Measurements from ENCODE around the gene CXXC4. TPM values are rescaled to one million over a fixed set of nuclear protein-coding genes. Genes with fewer than 3 reads are reported as not detected.

Gene CXXC4
- polyA plus RNA-seq, 2 of the 4 experiments (the other 2 are of a cell fraction), result 0.03 to 0.93 TPM

DNA sequence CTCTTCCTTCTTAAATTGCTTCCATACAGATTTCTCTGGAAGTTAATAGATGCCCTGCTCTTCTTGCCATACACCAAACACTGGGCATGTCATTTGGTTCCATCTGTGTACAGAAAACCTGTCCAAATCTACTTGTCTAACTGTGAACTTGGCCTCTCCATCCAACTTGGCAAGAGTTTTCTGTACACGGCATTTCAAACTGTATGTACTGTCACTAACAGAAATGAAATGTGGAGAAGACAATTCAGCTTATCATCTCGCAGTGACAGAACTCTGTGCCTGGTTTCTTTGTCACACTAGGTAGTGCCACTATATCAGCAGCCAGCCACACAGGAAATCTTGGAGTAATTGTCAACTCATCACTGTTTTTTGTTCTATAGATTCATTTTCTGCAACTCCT is 58.2 kb downstream of the CXXC4 start:
- FAIRE-seq (no peak), ATAC-seq (no peak), DNase-seq (ENCODE audit: low read depth in 1 of 2, low spot score in 1 of 2) (no peak)
- CTCF ChIA-PET, result no interaction called here
- no peaks in the 10 kb centered on the region for H3K4me1 ChIP-seq
- H3K27ac ChIP-seq, result no peak overlapping the region
- H3K4me3 ChIP-seq, result no peak overlapping the region
- WGBS (ENCODE audit: missing lambda C conversion rate), result 52% methylated on average over 2 of the region's 2 CpGs
- no peak overlapping the region for H3K4me2 ChIP-seq
- no peaks in the 10 kb centered on the region for H3K9me3 ChIP-seq
- TF ChIP-seq CBX8 (IDR thresholded peaks at IDR 0.05) (no peak), POLR2A (IDR thresholded peaks at IDR 0.05; ENCODE audit: low read length) (no peak), MAZ (IDR thresholded peaks at IDR 0.05; ENCODE audit: borderline replicate concordance, low read depth, low read length) (no peak), BHLHE40 (IDR thresholded peaks at IDR 0.05; ENCODE audit: low read depth, low read length) (no peak), RFX5 (IDR thresholded peaks at IDR 0.05) (no peak), ESRRA (IDR thresholded peaks at IDR 0.05; ENCODE audit: borderline replicate concordance, low read length) (no peak), TFCP2L1 (CRISPR knock-in tag; IDR thresholded peaks at IDR 0.05) (no peak), EHMT2 (IDR thresholded peaks at IDR 0.05; ENCODE audit: low read depth) (no peak), ZSCAN20 (CRISPR knock-in tag; IDR thresholded peaks at IDR 0.05) (no peak), PHF8 (IDR thresholded peaks at IDR 0.05; ENCODE audit: borderline replicate concordance, low read depth) (no peak)
- TF ChIP-seq, protein P1, sequence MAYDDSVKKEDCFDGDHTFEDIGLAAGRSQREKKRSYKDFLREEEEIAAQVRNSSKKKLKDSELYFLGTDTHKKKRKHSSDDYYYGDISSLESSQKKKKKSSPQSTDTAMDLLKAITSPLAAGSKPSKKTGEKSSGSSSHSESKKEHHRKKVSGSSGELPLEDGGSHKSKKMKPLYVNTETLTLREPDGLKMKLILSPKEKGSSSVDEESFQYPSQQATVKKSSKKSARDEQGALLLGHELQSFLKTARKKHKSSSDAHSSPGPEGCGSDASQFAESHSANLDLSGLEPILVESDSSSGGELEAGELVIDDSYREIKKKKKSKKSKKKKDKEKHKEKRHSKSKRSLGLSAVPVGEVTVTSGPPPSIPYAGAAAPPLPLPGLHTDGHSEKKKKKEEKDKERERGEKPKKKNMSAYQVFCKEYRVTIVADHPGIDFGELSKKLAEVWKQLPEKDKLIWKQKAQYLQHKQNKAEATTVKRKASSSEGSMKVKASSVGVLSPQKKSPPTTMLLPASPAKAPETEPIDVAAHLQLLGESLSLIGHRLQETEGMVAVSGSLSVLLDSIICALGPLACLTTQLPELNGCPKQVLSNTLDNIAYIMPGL (CRISPR knock-in tag; IDR thresholded peaks at IDR 0.05; ENCODE audit: borderline replicate concordance), result no peak
- TF ChIP-seq, protein P2, sequence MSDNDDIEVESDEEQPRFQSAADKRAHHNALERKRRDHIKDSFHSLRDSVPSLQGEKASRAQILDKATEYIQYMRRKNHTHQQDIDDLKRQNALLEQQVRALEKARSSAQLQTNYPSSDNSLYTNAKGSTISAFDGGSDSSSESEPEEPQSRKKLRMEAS (IDR thresholded peaks at IDR 0.05), result no peak
- TF ChIP-seq, protein P3, sequence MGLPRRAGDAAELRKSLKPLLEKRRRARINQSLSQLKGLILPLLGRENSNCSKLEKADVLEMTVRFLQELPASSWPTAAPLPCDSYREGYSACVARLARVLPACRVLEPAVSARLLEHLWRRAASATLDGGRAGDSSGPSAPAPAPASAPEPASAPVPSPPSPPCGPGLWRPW (IDR thresholded peaks at IDR 0.05), result no peak
- POLR2A ChIA-PET, result no interaction called here

DNA sequence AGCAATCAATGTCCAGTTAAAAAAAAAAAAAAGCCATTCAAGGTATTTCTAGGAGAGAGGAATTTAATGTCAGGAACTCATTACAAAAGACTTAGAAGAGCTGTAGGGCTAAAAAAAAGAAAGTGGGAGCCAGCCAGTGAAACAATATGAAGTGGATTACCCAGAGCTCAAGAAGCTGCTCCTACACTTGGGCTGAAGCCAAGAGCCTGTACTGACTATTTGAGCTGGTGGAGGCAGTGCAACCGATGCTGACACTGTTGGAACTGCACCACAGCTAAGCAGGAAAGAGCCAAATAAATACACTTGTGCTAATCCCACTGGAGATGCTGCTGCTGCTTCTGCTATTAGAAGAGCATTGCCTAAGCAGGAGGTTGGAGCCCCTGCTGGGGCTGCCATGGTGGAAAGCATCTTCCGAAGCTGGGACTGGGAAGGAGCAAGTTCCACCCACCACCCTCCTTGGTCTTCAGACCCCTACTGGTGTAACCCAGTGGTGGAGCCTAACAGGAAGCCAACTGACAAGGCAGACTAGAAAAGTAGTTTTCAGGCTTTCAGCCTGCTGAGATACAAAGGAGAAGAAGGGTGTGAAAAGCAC is 65.4 kb downstream of the CXXC4 start:
- POLR2A ChIA-PET, result no interaction called here
- DNase-seq (ENCODE audit: low read depth in 1 of 2, low spot score in 1 of 2), result no peak

DNA sequence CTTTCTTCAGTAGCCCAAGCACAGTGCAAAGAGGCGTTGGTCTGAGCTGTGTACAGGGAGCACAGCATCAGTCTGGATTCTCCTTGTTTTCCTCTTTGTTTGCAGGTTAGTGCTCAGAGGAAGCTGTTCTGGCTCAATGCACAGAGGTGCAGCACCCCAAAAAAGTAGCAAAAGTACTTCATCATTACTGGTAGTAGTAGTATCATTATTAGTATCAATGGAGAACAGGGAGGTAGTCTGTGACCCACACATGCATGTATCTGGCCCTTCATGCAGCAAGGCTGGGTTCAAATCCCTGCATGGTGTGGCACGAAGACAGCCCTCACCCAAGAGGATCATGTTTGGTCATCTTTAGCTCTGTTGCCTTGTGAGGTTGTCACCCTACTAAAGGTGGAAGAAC is 68.7 kb downstream of the CXXC4 start:
- ChIA-PET POLR2A (no interaction called here), CTCF (no interaction called here)
- Histone ChIP-seq H3K4me3 (no peak overlapping the region), H3K27ac (no peak overlapping the region), H3K4me1 (no peaks in the 10 kb centered on the region), H3K4me2 (no peak overlapping the region), H3K9me3 (no peaks in the 10 kb centered on the region)
- ATAC-seq (no peak), DNase-seq (ENCODE audit: low read depth in 1 of 2, low spot score in 1 of 2) (no peak), FAIRE-seq (no peak)
- TF ChIP-seq HOXB5 (CRISPR knock-in tag; IDR thresholded peaks at IDR 0.05), result no peak
- 52% methylated on average over 2 of the region's 2 CpGs for WGBS (ENCODE audit: missing lambda C conversion rate)

More for the DNA sequence above, 65.4 kb downstream of the CXXC4 start:
- Histone ChIP-seq H3K4me1 (no peaks in the 10 kb centered on the region), H3K4me2 (no peak overlapping the region), H3K9me3 (no peaks in the 10 kb centered on the region), H3K4me3 (no peak overlapping the region), H3K27ac (no peak overlapping the region)
- FAIRE-seq (no peak), ATAC-seq (no peak)
- WGBS (ENCODE audit: missing lambda C conversion rate), result 9% methylated on average over 1 of the region's 2 CpGs
- CTCF ChIA-PET, result no interaction called here
- TF ChIP-seq, protein P4, sequence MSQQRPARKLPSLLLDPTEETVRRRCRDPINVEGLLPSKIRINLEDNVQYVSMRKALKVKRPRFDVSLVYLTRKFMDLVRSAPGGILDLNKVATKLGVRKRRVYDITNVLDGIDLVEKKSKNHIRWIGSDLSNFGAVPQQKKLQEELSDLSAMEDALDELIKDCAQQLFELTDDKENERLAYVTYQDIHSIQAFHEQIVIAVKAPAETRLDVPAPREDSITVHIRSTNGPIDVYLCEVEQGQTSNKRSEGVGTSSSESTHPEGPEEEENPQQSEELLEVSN (IDR thresholded peaks at IDR 0.05; ENCODE audit: borderline replicate concordance, low read depth), result no peak
- TF ChIP-seq POLR2AphosphoS2 (conservative IDR thresholded peaks at IDR 0.05; ENCODE audit: low read length), result no peak
- no peak for TF ChIP-seq TFCP2L1 (CRISPR knock-in tag; IDR thresholded peaks at IDR 0.05)
- no peak for TF ChIP-seq ZSCAN20 (CRISPR knock-in tag; IDR thresholded peaks at IDR 0.05)
- TF ChIP-seq RCOR1 (IDR thresholded peaks at IDR 0.05; ENCODE audit: low read depth, low read length), result no peak
- TF ChIP-seq BHLHE40 (IDR thresholded peaks at IDR 0.05; ENCODE audit: low read depth, low read length), result no peak
- no peak for TF ChIP-seq NPAS2 (CRISPR knock-in tag; IDR thresholded peaks at IDR 0.05; ENCODE audit: borderline replicate concordance)

DNA sequence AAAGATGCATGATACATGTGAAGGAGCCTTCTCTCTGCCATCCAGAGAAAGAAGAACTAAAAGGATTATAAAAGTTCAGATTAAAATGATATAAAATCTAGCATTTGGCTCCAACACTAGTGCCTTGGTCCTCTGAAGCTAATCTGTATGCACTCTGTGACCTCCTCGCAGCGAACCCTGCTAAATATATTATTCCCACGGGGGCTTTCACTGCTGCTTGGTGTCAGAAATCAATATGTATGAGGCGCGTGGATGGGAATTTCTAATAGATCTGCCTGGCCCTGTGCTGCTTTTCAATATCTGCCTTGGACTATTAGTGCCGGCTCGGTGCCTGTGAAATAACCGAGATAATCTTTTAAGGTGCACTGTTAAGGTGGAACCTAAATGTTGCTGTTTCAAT is 69.7 kb downstream of the CXXC4 start:
- Histone ChIP-seq H3K4me2 (peak overlapping the region; percentile 28; the same call in 1 of the 3 replicates), H3K9me3 (no peaks in the 10 kb centered on the region), H3K4me1 (no peaks in the 10 kb centered on the region), H3K27ac (no peak overlapping the region), H3K4me3 (no peak overlapping the region)
- POLR2A ChIA-PET, result no interaction called here
- WGBS (ENCODE audit: missing lambda C conversion rate), result 26% methylated on average over 8 of the region's 8 CpGs
- ATAC-seq, result no peak
- no peak for DNase-seq (ENCODE audit: low read depth in 1 of 2, low spot score in 1 of 2)
- TF ChIP-seq RAD21 (conservative IDR thresholded peaks at IDR 0.05 in 1 of 2, IDR thresholded peaks at IDR 0.05 in 1 of 2) (no peak), RCOR1 (IDR thresholded peaks at IDR 0.05; ENCODE audit: low read depth, low read length) (no peak), PHF8 (IDR thresholded peaks at IDR 0.05; ENCODE audit: borderline replicate concordance, low read depth) (no peak), MYC (IDR thresholded peaks at IDR 0.05; ENCODE audit: borderline replicate concordance, low read length) (no peak)
- TF ChIP-seq, protein P3 (IDR thresholded peaks at IDR 0.05), result no peak
- TF ChIP-seq, protein P5, sequence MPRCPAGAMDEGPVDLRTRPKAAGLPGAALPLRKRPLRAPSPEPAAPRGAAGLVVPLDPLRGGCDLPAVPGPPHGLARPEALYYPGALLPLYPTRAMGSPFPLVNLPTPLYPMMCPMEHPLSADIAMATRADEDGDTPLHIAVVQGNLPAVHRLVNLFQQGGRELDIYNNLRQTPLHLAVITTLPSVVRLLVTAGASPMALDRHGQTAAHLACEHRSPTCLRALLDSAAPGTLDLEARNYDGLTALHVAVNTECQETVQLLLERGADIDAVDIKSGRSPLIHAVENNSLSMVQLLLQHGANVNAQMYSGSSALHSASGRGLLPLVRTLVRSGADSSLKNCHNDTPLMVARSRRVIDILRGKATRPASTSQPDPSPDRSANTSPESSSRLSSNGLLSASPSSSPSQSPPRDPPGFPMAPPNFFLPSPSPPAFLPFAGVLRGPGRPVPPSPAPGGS (IDR thresholded peaks at IDR 0.05), result no peak
- FAIRE-seq, result no peak
- CTCF ChIA-PET, result no interaction called here
